ENCODE measurements around the gene MAGEB2.

Gene MAGEB2

DNA sequence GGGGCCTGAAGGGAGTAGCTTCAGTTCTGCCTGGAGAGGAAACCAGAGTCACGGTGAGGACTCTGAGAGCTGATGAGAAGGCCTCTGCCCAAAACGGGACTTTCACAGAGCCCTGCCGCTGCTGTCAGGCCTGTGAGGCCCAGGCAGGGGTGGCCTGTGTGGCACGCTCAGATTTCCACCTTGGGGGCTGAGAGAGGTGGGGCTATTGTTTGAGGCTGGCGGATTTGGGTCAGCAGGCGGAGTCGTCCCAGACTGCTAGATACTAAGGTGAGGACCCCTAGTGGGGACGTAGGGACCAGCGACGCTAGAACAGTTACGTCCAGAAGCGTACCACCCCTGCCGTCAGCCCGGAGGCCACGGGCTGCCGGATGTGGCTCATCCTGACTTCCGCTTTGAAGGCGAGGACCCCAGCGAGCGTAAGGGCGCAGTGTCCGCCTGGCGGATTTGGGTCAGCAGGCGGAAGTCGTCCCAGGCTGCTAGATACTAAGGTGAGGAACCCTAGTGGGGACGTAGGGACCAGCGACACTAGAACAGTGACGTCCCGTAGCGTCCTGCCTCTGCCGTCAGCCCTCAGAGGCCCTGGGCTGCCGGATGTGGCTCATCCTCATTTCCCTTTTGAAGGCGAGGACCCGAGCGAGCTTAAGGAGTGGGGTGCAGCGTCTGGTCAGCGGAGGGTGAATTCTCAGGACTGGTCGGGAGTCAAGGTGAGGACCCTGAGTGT, 31.6 kb downstream of the MAGEB2 start, which contains the start of gene MAGEB1:
TSS of gene MAGEB1 (plus strand) at position 378 of the 721 bp plus-strand sequence. CDS start 3,348 bp downstream, outside the sequence.
- no peak within 1 kb of the TSS for H3K27ac ChIP-seq
- TF ChIP-seq, protein P1, sequence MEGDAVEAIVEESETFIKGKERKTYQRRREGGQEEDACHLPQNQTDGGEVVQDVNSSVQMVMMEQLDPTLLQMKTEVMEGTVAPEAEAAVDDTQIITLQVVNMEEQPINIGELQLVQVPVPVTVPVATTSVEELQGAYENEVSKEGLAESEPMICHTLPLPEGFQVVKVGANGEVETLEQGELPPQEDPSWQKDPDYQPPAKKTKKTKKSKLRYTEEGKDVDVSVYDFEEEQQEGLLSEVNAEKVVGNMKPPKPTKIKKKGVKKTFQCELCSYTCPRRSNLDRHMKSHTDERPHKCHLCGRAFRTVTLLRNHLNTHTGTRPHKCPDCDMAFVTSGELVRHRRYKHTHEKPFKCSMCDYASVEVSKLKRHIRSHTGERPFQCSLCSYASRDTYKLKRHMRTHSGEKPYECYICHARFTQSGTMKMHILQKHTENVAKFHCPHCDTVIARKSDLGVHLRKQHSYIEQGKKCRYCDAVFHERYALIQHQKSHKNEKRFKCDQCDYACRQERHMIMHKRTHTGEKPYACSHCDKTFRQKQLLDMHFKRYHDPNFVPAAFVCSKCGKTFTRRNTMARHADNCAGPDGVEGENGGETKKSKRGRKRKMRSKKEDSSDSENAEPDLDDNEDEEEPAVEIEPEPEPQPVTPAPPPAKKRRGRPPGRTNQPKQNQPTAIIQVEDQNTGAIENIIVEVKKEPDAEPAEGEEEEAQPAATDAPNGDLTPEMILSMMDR (conservative IDR thresholded peaks at IDR 0.05): no peak

DNA sequence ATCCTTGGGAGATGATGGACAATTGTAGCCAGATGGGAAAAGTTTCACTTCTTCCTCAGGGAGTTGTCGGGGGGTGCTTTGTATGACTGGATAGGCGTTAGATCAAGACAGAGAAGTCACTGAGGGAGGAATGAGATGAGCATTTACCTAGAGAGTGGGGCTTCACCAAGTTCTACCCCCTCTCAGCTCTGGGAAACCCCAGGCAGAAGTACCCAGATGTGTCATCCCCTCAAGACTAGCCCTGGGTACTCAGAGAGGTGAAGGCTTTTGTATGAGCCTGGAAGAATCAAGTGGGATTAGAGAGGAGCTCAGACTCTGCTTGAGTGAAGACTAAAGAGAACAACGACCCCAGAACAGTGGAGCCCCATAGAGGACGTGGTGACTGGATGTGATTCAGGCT, 33.5 kb downstream of the MAGEB2 start:
- TF ChIP-seq, protein P1 (conservative IDR thresholded peaks at IDR 0.05): no peak
- no peak overlapping the region for H3K27ac ChIP-seq

DNA sequence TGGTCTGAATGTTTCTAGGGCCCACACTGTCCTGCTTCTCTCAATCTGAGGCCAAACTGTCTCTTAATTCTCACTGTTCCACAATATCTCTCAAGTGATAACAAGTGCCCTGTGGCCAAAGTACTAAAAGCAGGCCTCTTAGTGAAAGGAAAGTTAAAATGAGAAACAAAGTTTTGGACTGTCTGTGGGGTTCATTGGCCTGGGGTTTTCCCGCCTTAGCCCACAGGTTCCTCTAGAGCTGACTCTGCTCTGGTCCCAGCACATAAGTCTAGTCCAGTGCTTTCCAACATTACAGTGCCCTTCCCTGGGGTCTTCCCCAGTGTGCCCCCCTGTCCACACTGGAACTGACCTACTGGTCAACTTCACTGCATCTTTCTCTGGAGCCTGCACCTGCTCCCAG, 37.9 kb downstream of the MAGEB2 start:
- TF ChIP-seq, protein P1 (conservative IDR thresholded peaks at IDR 0.05): no peak
- no peak overlapping the region for H3K27ac ChIP-seq

DNA sequence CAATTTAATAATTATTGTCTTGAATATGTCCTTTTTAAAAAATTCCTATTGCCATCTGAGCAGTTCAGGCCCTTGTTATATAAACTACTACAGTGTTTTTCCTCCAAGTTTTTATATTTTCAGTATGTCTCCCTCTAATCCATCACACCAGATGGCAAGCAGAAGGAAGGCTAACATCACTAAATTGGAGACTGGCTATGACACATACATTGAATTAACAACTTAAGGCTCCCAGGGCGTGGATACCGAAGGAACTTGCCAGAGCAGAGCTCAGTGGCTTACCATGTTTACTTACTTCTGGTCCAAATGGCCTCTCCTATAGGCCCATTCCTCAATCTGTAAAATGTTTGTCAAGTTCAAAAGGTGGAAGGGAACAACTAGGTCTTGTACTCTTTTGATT, 44.6 kb downstream of the MAGEB2 start:
- TF ChIP-seq, protein P1 (conservative IDR thresholded peaks at IDR 0.05): no peak
- H3K27ac ChIP-seq: no peak overlapping the region

DNA sequence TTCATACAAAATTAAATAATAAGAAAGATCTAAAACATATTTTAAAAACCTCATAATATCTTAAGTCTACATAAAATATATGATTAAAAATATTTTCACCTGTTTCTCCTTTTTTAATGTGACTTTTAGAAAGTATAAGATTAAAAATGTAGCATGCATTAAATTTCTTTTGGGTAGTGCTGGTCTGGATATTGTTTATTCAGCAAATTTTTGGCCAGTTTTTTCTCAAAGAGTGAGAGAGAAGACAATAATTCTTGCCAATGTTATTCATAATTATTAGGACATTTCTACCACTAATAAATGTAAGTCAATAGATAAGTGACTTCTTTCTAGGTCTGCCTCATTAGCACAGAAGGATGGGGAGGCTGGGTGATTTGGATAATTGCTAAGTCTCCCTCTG, 45.6 kb downstream of the MAGEB2 start:
- TF ChIP-seq, protein P1 (conservative IDR thresholded peaks at IDR 0.05): no peak
- H3K27ac ChIP-seq: no peak overlapping the region

- H3K27ac ChIP-seq: no peak overlapping the region
- TF ChIP-seq, protein P1 (conservative IDR thresholded peaks at IDR 0.05): no peak
Measured at GRCh38 chrX:30262763-30263162, 47.4 kb downstream of the MAGEB2 start.

All from VCaP (cell line).